HepG2 (cell line): Measurements from ENCODE around the gene PHB1. TPM values are rescaled to one million over a fixed set of nuclear protein-coding genes. Genes with fewer than 3 reads are reported as not detected.

Source experiments
- AKAP8 ChIP-seq: sonication (generic); formaldehyde crosslinking; IDR thresholded peaks from 2 replicates; pipeline ENCODE4 v1.5.1; 2020; ENCODE audit warnings: mild to moderate bottlenecking, missing genetic modification reagents
- AKNA ChIP-seq: sonication (generic); formaldehyde crosslinking; IDR thresholded peaks from 2 replicates; pipeline ENCODE4 v1.4.0; 2020; ENCODE audit warnings: missing genetic modification reagents, borderline replicate concordance
- BATF2 ChIP-seq: sonication (generic); formaldehyde crosslinking; IDR thresholded peaks from 2 replicates; pipeline ENCODE4 v1.8.0; 2022; ENCODE audit warnings: mild to moderate bottlenecking, missing genetic modification reagents, moderate library complexity
- DRAP1 ChIP-seq: IDR thresholded peaks from 2 replicates; pipeline ENCODE4 v1.6.1; 2016; ENCODE audit warnings: missing genetic modification reagents, missing compliant biosample characterization
- HBP1 ChIP-seq: IDR thresholded peaks from 2 replicates; pipeline ENCODE4 v1.6.1; 2016; ENCODE audit warnings: low read depth, control low read depth
- KDM5B ChIP-seq: sonication (generic); formaldehyde crosslinking; IDR thresholded peaks from 2 replicates; pipeline ENCODE4 v1.4.0; 2020; ENCODE audit warnings: missing genetic modification reagents, mild to moderate bottlenecking, borderline replicate concordance
- MZF1 ChIP-seq: sonication (generic); formaldehyde crosslinking; IDR thresholded peaks from 2 replicates; pipeline ENCODE4 v1.8.1; 2023; ENCODE audit warnings: mild to moderate bottlenecking, missing genetic modification reagents, borderline replicate concordance
- NCOA1 ChIP-seq: sonication (generic); formaldehyde crosslinking; IDR thresholded peaks from 2 replicates; pipeline ENCODE4 v1.9.0; 2021; ENCODE audit warnings: missing genetic modification reagents
- NFYC ChIP-seq: IDR thresholded peaks from 2 replicates; pipeline ENCODE4 v1.6.1; 2016; ENCODE audit warnings: missing genetic modification reagents, missing compliant biosample characterization
- POLR2A ChIP-seq, 2 experiments: IDR thresholded peaks; 2 replicates each; pipeline ENCODE4 v1.6.1; 2011; ENCODE audit warnings: low read depth in 2 of 2, low read length in 2 of 2, mild to moderate bottlenecking in 1 of 2, moderate library complexity in 1 of 2; ENCODE audit not compliant: insufficient read depth in 1 of 2
- SIN3A ChIP-seq: IDR thresholded peaks from 2 replicates; pipeline ENCODE4 v1.6.1; 2011; ENCODE audit warnings: low read depth, mild to moderate bottlenecking, control low read depth, low read length, borderline replicate concordance
- TEAD2 ChIP-seq: sonication (generic); formaldehyde crosslinking; IDR thresholded peaks from 2 replicates; pipeline ENCODE4 v1.9.0; 2021; ENCODE audit warnings: missing genetic modification reagents
- TFDP1 ChIP-seq: IDR thresholded peaks from 2 replicates; pipeline ENCODE4 v1.6.1; 2016; ENCODE audit warnings: missing compliant biosample characterization, missing genetic modification reagents, borderline replicate concordance
- ZMYM2 ChIP-seq: sonication (generic); formaldehyde crosslinking; IDR thresholded peaks from 2 replicates; pipeline ENCODE4 v1.8.0; 2022; ENCODE audit warnings: mild to moderate bottlenecking, missing genetic modification reagents
- ZNF280B ChIP-seq: sonication (generic); formaldehyde crosslinking; IDR thresholded peaks from 2 replicates; pipeline ENCODE4 v1.5.0; 2020; ENCODE audit warnings: missing genetic modification reagents, mild to moderate bottlenecking, borderline replicate concordance
- ZNF383 ChIP-seq: sonication (generic); formaldehyde crosslinking; IDR thresholded peaks from 2 replicates; pipeline ENCODE4 v1.4.0; 2020; ENCODE audit warnings: missing genetic modification reagents, mild to moderate bottlenecking, borderline replicate concordance
- ZNF441 ChIP-seq: sonication (generic); formaldehyde crosslinking; IDR thresholded peaks from 2 replicates; pipeline ENCODE4 v1.7.0; 2021; ENCODE audit warnings: missing genetic modification reagents, borderline replicate concordance
- ZNF550 ChIP-seq: sonication (generic); formaldehyde crosslinking; IDR thresholded peaks from 2 replicates; pipeline ENCODE4 v1.4.0; 2020; ENCODE audit warnings: mild to moderate bottlenecking, missing genetic modification reagents, borderline replicate concordance
- ZNF720 ChIP-seq: sonication (generic); formaldehyde crosslinking; IDR thresholded peaks from 2 replicates; pipeline ENCODE4 v1.4.0; 2020; ENCODE audit warnings: missing genetic modification reagents
- polyA plus RNA-seq, 8 experiments: library from polyadenylated mRNA; depleted of rRNA in 3 of 8; stranded (reverse) in 7 of 8; unstranded in 1 of 8; fragments of >200 nt; fragmentation: Illumina TruSeq in 4 of 8; extraction: Trizol in 4 of 8; gene quantifications; 2 replicates each; pipeline versions ENCODE4 v1.2.1 to v1.2.3, GENCODE V29; 2011 to 2016; ENCODE audit warnings: low read depth in 4 of 8, missing spikeins in 1 of 8, mixed read lengths in 1 of 8; ENCODE audit not compliant: insufficient read depth in 1 of 8
- total RNA-seq, 5 experiments: library from RNA; depleted of rRNA; stranded (reverse); fragments of >200 nt; fragmentation: Illumina TruSeq; extraction: Trizol; gene quantifications; 2 replicates each; pipeline ENCODE4 v1.2.3, GENCODE V29; 2016; ENCODE audit warnings: low read depth in 1 of 5

Gene PHB1
- total and polyA plus RNA-seq, 2 of the 13 experiments (the other 11 are each of a cell fraction or from before 2014, with no cell fraction given) = 515 to 688 TPM

- TF ChIP-seq DRAP1 (CRISPR knock-in tag) (peak; percentile 81), MZF1 (CRISPR knock-in tag) (no peak), POLR2A (IDR thresholded peaks at IDR 0.05; ENCODE audit: insufficient read depth in 1 of 2, low read depth in 2 of 2, low read length in 2 of 2) (peak; percentile 45 to 64; a peak in 3 of 4 replicates), ZMYM2 (CRISPR knock-in tag) (no peak), ZNF550 (CRISPR knock-in tag) (no peak), KDM5B (CRISPR knock-in tag) (peak; percentile 69; the same call in 1 of the 2 replicates), BATF2 (CRISPR knock-in tag) (no peak), AKNA (CRISPR knock-in tag) (no peak), TEAD2 (no peak), ZNF720 (CRISPR knock-in tag) (no peak), ZNF441 (peak; percentile 13), ZNF383 (no peak), AKAP8 (no peak), NCOA1 (no peak), ZNF280B (CRISPR knock-in tag) (0 out of 2 replicates have a peak, but pooled peaks have one; percentile 60), SIN3A (peak; percentile 55; the same call in 1 of the 2 replicates), TFDP1 (CRISPR knock-in tag) (peak; percentile 46; the same call in 1 of the 2 replicates), HBP1 (no peak; the same call in 1 of the 2 replicates), NFYC (CRISPR knock-in tag) (no peak)
These were observed 52.6 kb downstream of the PHB1 start, which contains the start of gene ZNF652 (continued) for GRCh38 chr17:49361902-49362722.
